ENCODE measurements around the gene OCA2.

DNA sequence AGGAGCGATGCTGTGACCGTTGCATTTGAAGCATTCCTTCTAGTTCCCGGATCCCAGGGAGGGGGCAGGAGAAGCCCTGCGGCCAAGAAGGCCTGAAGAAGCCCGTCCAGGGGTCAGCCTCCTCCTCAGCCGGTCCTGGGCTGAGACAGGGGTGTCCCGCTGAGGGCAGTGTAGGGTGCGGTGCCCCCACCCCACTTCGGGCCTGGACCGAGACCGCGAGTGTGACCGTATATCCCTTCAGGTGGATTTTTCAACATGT lies 2.8 kb downstream of the OCA2 start:
- TF ChIP-seq EZH2 (IDR thresholded peaks at IDR 0.05; ENCODE audit: insufficient read depth, poor library complexity, severe bottlenecking), result no peak
- no peak for TF ChIP-seq EZH2phosphoT487 (IDR thresholded peaks at IDR 0.05; ENCODE audit: insufficient read depth, low read depth)

All from GM23248 (cell line).